Stimulated activated CD4-positive, alpha-beta T cell treated with anti-CD3 and anti-CD28 coated beads, Interleukin-15, amount 100 ng/mL, for 48 hours (primary cell): ENCODE results near the gene ESYT1.
A peak's percentile ranks its signal among the peaks of the same experiment; 100 is the strongest.

Experiments used
- DNase-seq, 2 donors: peaks; one replicate each; pipeline ENCODE4 v3.0.0-alpha.2; 2020; ENCODE audit warnings: low read depth in 2 of 2

Gene ESYT1

GRCh38 chr12:56188131-56188777, 60.2 kb downstream of the ESYT1 start:
- DNase-seq = no peak

GRCh38 chr12:56188778-56189098, 60.7 kb downstream of the ESYT1 start:
- no peak for DNase-seq

GRCh38 chr12:56189099-56189917, 61.2 kb downstream of the ESYT1 start, which contains the start of gene SMARCC2:
SMARCC2 (minus strand) TSS chr12:56189483; CDS start chr12:56189461, 22 bp downstream.
- DNase-seq = peak; percentile 74 to 77

GRCh38 chr12:56189918-56190694, 62.0 kb downstream of the ESYT1 start:
- DNase-seq = peak; percentile 77 to 78

- no peak for DNase-seq
Measured at GRCh38 chr12:56190695-56191155, 62.7 kb downstream of the ESYT1 start.

GRCh38 chr12:56192582-56192981, 64.5 kb downstream of the ESYT1 start:
- DNase-seq = no peak

GRCh38 chr12:56193025-56193578, 65.0 kb downstream of the ESYT1 start:
- peak; percentile 47 to 82 for DNase-seq
